Measurements from ENCODE around the gene MGAT5B.

MGAT5B gene

DNA sequence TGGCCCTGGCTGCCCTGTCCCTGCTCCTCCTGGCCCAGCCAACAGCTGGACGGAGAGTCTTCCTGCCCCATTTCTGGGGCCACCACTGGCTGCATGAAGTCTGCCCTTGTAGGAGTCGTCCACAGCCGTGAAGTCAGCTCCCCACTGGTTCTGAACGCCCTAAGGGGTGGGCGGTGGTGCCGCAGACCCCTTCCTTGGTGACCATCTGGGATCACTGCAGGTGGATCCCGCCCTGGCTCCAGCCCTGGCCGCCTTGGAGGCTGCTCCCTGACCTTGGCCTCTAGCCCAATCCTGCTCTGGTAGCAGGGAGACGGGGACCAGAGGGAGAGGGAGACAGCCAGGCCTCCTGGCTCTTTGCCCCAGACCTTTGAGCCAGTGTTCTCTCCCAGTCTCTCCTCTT is 35.4 kb downstream of the MGAT5B start:
- TF ChIP-seq, protein P1, sequence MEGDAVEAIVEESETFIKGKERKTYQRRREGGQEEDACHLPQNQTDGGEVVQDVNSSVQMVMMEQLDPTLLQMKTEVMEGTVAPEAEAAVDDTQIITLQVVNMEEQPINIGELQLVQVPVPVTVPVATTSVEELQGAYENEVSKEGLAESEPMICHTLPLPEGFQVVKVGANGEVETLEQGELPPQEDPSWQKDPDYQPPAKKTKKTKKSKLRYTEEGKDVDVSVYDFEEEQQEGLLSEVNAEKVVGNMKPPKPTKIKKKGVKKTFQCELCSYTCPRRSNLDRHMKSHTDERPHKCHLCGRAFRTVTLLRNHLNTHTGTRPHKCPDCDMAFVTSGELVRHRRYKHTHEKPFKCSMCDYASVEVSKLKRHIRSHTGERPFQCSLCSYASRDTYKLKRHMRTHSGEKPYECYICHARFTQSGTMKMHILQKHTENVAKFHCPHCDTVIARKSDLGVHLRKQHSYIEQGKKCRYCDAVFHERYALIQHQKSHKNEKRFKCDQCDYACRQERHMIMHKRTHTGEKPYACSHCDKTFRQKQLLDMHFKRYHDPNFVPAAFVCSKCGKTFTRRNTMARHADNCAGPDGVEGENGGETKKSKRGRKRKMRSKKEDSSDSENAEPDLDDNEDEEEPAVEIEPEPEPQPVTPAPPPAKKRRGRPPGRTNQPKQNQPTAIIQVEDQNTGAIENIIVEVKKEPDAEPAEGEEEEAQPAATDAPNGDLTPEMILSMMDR (IDR thresholded peaks at IDR 0.05; ENCODE audit: low read depth, low read length): no peak
- no peak overlapping the region for H3K4me3 ChIP-seq (ENCODE audit: low read depth, low read length)

DNA sequence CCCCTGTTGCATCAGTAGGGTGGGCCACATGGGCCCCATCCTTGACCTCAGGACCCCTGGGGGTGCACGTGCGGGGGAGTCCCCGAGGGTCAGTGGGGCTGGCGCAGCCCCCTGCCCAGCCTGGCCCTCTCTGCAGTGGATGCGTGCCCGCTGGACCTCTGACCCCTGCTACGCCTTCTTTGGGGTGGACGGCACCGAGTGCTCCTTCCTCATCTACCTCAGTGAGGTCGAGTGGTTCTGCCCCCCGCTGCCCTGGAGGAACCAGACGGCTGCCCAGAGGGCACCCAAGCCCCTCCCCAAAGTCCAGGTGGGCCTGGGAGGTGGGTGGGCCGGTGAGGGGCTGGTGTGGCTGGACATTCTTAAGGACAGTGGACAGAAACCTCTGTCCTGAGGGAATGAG is 35.9 kb downstream of the MGAT5B start:
- no peak overlapping the region for H3K4me3 ChIP-seq (ENCODE audit: low read depth, low read length)
- TF ChIP-seq, protein P1 (IDR thresholded peaks at IDR 0.05; ENCODE audit: low read depth, low read length): no peak

DNA sequence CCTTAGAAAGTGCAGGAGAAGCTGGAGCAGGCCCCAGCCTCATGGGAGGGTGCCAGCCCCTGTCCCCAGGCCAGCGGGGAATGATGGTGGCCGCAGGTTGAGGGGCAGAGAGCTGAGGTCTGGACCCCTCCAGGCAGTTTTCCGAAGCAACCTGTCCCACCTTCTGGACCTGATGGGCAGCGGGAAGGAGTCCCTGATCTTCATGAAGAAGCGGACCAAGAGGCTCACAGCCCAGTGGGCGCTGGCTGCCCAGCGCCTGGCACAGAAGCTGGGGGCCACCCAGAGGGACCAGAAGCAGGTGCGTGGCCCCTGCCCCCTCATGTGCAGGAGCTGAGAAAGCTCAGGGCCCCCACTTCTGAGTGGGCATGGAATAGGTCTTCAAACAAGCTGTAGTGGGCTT is 36.8 kb downstream of the MGAT5B start:
- TF ChIP-seq, protein P1 (IDR thresholded peaks at IDR 0.05; ENCODE audit: low read depth, low read length): no peak
- no peak overlapping the region for H3K4me3 ChIP-seq (ENCODE audit: low read depth, low read length)

DNA sequence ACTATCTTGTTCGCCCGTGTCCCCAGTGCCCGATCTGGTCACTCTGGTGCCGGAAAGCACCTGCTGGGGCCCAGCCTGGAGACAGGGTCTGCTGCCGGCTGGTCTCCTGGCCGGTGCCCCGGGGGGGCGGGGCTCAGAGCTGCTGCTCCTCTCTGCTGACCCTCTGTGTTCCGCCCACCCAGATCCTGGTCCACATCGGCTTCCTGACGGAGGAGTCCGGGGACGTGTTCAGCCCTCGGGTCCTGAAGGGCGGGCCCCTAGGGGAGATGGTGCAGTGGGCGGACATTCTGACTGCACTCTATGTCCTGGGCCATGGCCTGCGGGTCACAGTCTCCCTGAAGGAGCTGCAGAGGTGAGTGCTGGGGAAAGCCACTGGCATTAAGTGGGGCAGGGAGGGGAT is 37.6 kb downstream of the MGAT5B start:
- TF ChIP-seq, protein P1 (IDR thresholded peaks at IDR 0.05; ENCODE audit: low read depth, low read length): no peak

DNA sequence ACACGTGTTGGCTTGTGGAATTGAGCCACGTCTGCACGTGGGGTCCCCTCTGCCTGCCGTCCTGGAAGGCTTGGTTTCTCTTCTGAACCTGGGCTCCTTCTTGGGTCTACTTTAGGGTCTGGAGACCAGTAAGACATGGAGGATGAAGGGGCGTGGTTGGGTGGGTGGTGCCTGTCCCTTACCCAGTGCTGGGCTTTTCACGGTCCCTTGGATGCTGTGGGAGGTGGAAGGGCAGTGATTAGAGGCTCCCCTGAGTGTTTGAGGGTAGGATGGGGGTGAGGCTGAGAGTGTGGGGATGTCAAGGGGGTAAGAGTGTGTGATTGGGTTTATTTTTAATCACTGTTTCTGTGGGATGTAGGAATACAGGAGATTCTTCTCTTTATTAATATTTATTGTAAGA is 38.3 kb downstream of the MGAT5B start:
- H3K4me3 ChIP-seq (ENCODE audit: low read depth, low read length): no peak overlapping the region
- TF ChIP-seq, protein P1 (IDR thresholded peaks at IDR 0.05; ENCODE audit: low read depth, low read length): no peak

More for the DNA sequence above, 37.6 kb downstream of the MGAT5B start:
- no peak overlapping the region for H3K4me3 ChIP-seq (ENCODE audit: low read depth, low read length)

DNA sequence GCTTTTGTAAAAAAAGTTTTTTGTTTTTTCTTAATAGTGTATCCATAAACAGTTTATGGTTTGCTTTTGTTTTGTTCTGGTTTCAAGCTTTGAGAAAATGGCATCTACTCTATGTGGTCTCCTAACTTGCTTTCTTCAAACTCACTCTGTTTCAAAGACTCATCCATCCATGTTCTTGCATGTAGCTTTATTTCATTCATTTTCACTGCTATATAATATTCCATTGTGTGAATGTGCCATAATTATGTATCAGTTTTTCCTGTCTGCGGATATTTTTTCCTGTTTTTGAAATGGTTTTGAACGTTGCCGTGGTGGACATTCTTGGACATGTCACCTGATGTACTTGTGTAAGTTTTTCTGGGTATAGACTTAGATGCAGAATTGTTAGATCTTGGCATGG is 39.1 kb downstream of the MGAT5B start:
- no peak overlapping the region for H3K4me3 ChIP-seq (ENCODE audit: low read depth, low read length)
- TF ChIP-seq, protein P1 (IDR thresholded peaks at IDR 0.05; ENCODE audit: low read depth, low read length): no peak

DNA sequence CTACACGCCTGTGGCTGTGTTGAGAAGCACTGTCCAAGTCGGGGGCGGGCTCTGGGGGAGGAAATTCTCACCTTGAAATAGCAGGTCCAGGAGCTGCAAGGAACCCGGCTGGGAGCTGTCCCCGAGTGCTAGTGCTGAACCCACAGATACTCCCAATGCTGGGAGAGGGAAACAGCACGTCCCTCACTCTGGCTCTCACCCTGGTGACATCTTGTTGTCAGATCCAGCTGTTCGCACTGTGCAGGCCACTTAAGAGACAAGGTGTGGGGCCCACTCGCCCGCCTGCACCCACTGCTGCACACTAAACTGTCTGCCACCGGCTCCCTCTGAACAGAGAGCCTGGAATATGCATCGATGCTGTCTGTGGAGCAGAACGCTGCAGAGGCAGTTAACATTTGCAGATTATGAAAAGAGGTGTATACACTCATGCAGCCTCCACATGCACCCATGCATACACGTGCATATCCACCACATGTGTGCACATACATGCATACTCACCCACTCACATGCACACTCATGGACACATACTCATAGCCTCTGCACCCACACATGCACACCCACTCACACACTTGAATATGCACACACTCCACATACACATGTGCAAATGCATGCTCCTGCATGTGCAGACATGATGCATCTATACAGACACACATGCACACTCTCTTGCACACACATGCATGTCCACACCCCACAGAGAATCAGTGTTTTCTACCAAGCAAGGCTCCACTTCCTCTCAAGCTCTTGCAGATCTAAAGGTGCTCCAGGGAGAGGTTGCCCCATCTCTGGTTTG is 42.0 kb downstream of the MGAT5B start:
- TF ChIP-seq, protein P1 (IDR thresholded peaks at IDR 0.05; ENCODE audit: low read depth, low read length): no peak
- H3K4me3 ChIP-seq (ENCODE audit: low read depth, low read length): no peak overlapping the region
